Fibroblast of skin of abdomen (primary cell): ENCODE results near the gene MEOX1.
"Not testable (repeated sequence)": the region's sequence is repeated elsewhere in the genome, so short reads cannot be mapped to it uniquely, and the experiment has no call there.

Experiments
- DNase-seq: peaks from one replicate; pipeline ENCODE4 v3.0.0-alpha.2; 2013

Gene MEOX1

DNA sequence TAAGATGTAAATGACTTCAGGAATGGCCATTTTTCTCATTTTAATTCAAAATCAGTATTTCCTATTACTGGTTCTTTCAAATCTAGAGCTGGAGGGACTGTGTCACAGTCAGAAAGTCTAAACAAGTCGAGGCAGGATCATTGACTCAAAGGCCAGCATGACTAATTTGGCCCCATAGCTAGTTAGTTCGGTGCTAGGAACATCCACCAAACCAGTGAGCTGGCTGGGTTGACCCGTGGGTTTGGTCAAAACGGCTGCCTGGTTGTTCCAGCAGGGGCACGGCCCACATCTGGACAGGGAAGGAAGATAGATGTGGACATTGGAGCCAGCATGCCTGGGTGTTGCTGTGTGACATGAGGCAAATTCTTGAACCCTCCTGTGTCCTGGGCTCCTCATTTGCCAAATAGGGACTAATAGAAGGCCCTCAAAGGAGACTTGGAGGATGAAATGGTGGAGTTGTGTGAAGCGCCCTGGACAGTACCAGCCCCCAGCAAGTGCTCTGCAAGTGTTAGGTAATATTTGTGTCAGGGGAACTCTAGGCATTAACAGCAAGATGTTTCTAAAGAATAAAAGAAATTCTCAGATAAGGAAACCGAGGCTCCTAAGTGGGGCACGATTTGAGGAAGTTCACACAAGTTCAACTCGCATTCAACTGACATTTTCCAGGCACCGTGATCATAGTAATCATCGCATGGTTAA is 46.2 kb downstream of the MEOX1 start:
- DNase-seq: no peak

DNA sequence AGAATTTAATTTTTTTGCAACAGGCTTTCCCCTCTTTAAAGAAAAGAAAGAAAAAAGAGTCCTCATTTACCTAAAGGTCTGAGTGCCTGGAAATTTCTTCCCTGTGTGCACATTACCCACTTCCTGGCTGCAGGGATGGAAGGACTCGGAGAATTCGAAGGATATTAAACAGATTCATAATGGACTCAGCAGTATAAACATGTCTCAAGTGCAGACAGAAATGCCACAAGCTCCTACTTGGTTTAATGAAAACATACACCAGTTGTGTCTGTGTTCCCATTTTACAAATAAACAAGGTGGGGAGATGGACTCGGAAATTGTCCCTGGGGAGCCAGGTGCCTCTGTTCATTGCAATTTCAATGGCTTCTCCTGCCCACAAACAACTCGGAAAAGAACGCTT is 47.2 kb downstream of the MEOX1 start:
- no peak for DNase-seq

DNA sequence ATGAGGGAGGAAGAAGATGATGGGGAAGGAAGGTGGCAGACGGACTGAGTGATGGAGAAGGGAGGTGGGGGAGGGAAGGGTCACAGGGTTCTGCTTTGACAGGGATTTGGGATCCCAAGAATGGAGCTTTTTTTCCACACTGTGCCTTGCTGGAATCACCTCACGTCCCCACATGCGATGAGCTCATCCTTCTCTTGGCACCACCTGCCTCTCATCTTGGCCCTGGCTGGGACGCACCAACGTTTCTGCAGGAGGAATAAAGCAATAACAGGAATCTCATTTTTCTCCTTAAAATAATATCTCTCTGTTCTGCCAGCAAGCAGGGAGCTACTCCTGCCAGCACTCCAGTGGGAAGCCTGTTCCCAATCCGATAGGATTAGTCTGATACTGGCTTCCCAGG is 47.8 kb downstream of the MEOX1 start:
- no peak for DNase-seq

DNA sequence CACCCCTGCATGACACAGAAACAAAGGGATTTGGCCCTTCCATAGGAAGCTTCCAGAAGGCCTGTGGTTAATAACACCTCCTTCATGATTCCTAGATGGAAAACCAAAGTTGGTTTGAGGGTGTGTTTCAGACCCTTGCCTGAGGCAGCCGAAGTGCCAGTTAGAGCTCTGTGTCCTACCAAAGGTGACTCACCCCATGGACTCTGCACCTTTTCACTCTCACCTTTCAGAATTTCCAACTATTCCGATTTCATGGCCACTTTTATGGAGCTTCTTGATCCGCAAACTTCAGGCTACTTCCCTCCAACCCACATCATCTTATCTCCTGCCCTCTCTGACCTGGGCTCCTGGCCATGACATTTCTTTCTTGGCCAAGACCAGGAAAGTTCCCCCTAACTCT is 49.2 kb downstream of the MEOX1 start:
- no peak for DNase-seq

DNA sequence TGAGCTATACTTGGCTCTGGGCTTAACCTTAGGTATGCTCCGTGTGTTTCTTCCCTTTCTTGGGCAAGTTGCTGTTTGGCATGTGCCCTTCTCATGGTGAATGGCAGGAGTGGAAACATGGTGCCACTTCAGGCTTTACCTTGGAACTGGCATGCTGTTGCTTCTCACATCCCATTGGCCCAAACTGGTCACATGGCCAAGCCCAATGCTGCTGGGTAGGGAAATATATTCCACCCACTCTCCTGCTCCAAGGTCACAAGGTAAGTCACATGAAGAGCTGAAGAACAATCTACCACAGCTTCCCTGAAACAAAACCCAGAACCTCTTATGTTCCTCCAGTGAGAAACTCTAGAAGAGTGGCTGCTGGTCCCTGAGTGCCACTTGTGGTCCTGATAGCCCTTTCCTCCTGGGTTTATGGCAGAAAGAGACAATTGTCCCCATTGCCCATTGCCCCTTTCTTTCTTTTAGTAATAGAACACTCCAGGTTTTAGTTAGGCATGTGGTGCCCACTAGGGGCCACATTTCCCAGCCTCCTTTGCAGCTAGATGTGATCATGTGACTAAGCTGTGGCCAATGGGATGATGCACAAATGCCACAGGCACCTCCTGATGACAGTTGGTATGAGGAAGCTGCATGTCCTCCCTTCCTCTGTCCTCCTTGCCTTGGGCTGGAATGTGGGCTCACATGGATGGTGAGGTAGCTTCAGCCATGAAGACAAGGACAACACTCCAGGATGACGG is 50.3 kb downstream of the MEOX1 start:
- no peak for DNase-seq

DNA sequence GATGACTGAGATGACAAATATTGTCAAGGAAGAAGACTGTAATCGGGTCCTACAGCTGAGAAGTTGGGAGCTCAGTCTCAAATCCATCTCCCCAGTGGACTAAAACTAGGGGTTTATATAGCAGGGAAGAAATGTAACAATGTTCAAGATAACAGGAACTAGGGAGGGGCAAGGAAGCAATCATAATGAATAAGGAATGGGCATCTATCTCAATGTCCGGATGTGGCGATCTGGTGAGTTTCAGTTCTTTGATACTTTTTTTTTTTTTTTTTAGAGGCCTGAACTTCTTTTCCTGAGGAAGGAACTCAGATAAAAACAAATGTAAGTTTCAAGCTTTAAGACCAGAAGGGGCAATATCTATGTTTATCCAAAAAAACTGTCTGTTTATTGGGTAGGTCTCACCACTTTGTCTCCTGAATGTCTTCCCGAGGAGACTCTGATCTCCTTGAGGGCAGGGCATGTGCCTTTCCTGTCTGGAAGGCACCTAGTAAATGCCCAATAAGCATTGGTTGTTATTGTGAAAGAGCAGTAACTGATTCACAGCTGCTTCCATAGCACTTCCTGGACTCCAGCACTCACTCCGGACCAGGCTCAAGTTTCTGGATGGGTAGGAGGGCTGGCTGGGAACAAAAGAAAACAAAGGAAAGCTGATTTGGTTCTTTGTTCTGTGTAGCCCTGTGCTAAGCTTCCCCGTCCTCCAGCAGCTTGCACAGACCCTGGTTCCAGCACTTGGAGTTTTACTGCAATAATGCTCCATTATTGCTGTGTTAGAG is 51.9 kb downstream of the MEOX1 start:
- DNase-seq: no peak

DNA sequence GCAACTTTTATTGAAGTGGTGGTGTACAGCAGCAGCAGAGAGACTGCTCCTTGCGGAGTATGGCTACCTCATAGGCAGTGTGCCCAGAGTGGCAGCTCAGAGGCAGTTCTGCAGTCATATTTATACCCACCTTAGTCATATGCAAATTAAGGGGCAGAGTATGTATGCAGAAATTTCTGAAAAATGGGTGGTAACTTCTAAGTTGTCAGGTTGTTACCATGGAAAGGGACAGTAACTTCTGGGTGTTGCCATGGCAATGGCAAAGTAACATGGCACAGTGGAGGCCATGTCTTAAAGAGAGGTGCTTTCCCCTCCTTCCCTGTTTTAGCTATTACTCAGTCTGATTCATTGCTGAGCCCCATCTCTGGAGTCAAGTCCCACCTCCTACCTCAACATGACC is 53.4 kb downstream of the MEOX1 start:
- no peak for DNase-seq

DNA sequence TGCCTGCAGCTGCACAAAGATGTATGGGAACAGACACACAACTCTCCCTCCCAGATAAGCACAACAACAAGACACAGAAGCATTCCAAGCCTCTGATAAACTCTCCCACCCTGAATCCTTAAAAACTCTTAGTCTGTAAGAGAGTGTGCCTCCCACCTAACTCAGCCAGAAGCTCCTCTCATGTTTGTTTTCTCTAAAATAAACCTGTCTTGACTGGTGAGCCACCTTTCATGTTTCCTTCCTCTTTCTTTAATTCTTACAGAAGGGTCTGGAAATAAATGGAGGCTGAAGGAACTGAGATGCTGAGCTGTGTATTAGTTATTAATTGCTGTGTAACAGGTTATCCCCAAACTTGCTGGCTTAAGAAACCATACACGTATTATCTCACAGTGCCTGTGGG is 57.2 kb downstream of the MEOX1 start:
- no peak for DNase-seq

DNA sequence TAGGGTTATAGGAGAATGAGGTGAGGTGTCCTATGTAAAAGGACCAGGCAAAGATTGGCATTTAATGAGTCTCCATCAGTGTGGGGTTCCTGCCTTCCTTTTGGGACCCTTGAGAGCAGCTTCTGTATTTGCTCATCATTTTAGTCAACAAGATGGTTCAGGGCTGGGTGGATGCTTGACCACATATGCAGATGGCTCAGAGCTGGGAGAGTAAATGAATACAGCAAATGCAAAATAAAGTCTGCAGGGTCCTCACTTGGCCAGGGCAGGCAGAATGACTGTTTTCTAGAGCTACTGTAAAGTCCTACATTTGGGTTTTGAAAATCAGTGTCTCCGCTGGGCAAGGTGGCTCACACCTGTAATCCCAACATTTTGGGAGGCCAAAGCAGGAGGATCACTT is 58.4 kb downstream of the MEOX1 start:
- no peak for DNase-seq

DNA sequence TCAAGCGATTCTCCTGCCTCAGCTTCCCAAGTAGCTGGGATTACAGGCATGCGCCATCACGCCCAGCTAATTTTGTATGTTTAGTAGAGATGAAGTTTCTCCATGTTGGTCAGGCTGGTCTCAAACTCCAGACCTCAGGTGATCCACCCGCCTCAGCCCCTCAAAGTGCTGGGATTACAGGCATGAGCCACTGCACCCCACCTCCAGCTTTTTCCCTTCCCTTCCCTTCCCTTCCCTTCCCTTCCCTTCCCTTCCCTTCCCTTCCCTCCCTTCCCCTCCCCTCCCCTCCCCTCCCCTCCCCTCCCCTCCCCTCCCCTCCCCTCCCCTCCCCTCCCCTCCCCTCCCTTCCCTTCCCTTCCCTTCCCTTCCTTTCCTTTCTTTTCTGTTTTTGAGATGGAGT is 59.2 kb downstream of the MEOX1 start:
- DNase-seq: not testable (repeated sequence)

DNA sequence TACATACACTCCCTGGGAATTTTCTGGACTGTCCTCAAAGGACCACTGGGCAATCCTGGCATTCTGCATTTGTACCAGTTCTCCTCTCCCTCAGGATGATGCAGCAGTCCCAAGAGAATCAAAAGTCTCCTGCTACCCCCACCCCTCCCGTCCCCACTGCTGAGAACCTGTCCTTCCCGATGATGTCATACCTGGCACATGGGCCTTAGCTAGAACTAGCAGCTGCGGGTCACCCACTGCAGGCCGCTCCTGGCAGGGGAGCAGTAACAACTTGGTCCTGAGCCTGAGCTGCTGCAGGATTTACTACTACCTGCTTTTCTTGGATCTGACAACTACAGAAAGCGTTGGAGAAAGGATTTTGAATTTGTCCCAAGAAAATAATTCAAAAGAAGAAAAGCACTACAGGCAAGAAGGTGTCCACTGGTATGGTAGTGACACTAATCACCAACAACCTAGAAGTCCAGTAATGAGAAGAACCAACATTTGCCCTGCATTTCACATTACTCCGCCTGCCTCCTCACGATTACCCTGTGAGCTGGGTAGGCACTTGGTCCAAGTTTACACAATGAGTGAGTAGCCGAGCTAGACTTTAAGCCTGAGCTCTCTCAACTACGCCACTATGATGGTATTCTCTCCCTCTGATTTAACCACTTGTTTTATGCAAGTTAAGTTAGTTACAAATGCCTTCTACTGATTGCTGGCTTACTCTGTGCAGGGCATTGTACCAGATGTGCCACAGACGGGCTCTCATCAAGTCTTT is 60.3 kb downstream of the MEOX1 start:
- peak; percentile 26 for DNase-seq

DNA sequence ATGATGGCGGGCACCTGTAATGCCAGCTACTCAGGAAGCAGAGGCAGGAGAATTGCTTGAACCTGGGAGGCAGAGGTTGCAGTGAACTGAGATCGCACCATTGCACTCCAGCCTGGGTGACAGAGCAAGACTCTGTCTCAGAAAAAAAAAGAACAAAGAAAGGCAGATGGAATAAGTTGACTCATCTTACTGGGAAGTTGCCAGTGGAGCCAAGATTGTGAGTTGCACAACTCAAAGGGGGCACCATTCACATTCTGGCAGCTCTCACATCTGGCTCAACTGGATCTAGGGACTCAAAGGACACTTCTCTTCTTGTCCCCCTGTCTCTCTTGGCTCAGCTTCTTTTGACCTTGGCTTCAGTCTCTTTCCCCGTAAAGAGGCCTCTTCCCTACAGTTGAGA is 61.9 kb downstream of the MEOX1 start:
- DNase-seq: peak; percentile 88

DNA sequence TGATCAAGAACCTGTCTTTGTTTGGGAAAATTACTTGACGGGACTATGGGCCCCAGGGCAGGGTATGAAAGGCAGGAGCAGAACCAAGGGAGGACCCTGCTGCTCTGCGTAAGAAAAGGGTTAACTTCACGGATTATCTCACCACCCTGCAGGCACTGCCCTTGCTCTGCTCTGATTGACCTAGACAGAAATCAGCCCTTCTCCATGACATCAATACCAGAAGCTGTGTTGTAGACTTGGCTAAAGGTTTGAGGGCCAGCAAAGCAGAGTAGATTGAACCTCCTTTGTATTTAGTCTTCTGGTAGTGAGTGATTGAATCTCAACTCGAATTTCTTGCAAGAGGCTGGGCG is 62.7 kb downstream of the MEOX1 start:
- no peak for DNase-seq

DNA sequence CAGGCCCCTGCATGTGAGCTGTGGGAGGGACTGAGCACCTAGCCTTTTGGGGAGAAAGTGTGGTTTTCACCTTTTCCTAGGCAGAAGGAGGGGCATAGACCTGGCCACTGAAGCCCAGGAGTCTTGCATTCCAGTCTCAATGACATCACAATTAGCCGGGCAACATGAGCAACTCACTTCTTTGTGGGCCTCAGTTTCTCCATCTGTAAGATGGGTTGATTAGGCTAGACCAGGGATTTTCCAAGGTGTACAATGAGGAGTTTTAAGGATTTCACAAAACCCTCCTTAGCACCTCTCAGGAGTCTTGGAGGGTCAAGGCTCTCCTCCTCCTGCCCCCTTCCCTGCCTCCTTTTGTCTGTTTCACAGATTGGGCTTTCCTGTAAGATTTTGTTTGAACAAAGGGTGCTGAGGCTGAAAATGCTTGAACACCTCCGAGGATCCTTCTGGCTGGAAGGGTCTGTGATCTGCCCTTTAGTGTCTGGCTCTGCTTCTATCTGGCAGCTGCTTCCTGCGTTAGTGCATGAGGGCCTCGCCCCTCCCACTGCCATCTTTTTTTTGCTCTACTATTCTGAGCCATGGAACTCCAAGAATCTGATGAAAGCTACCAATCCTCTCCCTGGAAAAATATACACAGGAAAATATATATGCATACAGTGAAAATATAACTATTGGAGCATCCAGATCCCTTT is 63.2 kb downstream of the MEOX1 start:
- no peak for DNase-seq

DNA sequence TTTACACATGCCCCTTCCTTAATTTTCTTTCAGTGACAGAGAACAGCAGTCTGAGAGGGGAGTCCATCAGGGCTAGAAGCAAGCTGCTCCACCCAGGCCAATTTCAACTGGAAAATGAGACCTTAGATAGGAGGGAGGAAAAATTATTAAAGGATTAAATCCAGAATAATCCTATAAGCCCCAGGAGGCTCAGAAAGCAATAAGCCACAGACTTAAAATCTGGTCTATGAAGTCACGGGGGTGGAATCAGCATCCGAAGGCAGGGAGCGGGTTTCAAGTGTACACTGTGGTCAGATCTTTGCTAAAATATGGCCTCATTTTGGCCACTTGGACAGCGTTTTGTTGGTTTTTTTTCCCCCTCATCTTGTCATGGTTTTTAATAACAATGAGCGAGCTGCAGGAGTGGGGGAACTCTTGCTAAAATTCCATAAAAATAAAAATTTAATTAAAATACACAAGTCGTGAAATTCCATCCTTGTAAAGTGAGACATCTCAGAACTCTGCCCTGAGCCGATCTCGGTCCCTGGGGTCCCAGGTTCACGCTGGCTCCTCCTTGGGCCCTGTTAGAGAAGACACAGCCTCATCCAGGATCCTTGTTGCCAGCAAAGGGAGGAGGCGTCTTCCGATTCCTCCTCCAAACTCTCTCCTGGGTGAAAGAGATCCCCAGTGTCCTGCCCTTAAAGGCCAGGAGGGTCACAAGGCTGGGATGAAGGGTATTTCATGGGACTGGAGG is 63.9 kb downstream of the MEOX1 start:
- no peak for DNase-seq

DNA sequence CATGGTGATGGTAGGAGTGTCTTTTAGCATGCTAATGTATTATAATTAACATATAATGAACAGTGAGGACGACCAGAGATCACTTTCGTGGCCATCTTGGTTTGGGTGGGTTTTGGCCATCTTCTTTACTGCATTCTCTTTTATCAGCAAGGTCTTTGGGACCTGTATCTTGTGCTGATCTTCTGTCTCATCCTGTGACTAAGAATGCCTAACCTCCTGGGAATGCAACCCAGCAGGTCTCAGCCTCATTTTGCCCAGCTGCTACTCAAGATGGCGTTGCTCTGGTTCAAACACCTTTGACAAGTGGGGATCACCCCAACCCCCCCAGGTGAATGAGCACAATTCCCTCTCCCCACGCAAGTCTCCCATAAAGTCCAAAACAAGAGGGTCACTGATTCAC is 66.3 kb downstream of the MEOX1 start:
- no peak for DNase-seq

DNA sequence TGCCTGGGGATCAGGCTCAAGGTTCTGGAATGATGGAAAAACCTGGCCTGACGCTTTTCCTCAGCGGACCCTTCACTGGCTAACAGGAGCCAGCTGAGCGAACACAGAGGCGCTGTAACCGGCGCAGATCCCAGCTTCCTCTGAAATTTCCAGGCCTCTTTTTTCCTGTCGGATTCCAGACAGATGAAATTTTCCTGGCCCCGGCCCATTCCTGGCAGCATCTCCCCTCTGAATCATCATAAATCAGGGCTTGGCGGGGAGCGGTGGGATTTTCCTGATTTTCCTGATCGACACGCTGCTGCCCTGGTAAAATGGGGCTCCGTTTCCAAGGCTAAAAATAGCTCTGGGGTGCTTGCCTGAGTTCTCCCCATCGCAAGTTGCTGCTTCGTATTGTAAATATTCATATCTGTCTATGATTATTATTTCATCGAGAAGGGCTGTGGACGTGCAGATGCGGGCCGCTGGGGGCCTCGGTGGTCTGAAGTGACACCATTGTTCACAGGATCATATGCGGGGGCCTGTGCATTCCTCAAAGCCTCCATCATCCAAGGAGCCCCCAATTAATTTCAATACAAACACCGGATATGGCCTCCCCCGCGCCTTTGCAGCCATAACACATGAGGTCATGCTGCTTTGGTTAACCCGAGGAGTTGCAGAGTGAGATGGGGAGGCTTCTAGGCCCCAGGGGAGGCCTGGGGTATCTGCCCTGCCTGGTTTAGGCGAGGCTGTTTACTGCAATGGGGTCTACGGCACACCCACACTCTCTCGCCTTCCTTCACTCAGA is 69.8 kb downstream of the MEOX1 start:
- DNase-seq: peak; percentile 96

DNA sequence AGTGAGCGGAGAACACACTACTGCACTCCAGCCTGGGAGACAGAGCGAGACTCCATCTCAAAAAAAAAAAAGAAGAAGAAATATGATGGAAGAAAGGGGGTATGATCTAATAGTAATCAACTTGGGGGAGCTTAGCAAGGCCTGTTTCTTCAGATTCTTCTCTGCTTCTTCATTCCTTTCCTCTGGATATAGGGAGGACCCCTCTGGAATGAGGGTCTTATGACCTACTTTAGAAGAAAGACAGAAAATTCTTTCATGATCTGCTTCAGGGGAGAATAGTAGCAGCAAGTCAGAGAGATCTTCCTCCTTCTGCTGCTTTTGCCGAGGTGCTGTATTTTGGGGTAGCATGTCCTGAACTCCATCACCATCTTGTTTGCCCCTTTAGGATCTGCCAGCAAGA is 70.7 kb downstream of the MEOX1 start:
- DNase-seq: peak; percentile 51
